PC-9 (cell line): ENCODE results near the gene FAM193B.

ENCODE experiments used
- EZH2 ChIP-seq: fragments of 200-600 bp; sonication (generic); IDR thresholded peaks from 2 replicates; pipeline ENCODE4 v1.8.0; 2017; ENCODE audit warnings: antibody characterized with exemption, low read depth
- TF ChIP-seq, protein P1 (sequence below): fragments of 200-600 bp; sonication (generic); conservative IDR thresholded peaks from 2 replicates; pipeline ENCODE4 v1.6.1; 2017; ENCODE audit warnings: mixed run types, antibody characterized with exemption, mild to moderate bottlenecking, moderate library complexity

DNA sequence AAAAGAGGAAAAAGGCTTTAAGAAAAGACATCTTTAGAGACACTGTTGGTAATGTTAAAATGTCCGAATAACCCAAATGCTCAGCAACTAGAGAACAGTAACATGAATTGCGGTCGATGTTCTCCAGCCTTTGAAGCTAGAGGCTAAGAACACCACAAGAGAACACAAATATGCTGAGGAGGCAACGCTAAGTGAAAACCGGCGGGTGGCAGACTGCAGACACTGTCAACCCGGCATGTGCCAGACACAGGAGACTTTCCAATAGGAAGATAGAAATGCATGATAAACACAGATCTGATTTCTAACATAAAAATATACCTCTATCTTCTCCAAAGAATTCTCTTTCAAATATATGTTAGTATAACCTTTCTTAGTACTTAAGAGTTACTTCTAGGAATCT is 19.2 kb downstream of the FAM193B start:
- TF ChIP-seq, protein P1, sequence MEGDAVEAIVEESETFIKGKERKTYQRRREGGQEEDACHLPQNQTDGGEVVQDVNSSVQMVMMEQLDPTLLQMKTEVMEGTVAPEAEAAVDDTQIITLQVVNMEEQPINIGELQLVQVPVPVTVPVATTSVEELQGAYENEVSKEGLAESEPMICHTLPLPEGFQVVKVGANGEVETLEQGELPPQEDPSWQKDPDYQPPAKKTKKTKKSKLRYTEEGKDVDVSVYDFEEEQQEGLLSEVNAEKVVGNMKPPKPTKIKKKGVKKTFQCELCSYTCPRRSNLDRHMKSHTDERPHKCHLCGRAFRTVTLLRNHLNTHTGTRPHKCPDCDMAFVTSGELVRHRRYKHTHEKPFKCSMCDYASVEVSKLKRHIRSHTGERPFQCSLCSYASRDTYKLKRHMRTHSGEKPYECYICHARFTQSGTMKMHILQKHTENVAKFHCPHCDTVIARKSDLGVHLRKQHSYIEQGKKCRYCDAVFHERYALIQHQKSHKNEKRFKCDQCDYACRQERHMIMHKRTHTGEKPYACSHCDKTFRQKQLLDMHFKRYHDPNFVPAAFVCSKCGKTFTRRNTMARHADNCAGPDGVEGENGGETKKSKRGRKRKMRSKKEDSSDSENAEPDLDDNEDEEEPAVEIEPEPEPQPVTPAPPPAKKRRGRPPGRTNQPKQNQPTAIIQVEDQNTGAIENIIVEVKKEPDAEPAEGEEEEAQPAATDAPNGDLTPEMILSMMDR: no peak
- TF ChIP-seq EZH2: no peak
